RPMI8226 (cell line): ENCODE data around the gene FAM168B.

ENCODE experiments used
- DNase-seq: peaks from one replicate; pipeline ENCODE4 v3.0.0-alpha.2; 2015

The FAM168B gene

GRCh38 chr2:131038258-131039100, 54.8 kb downstream of the FAM168B start:
- DNase-seq, result no peak

- no peak for DNase-seq
Observed at GRCh38 chr2:131037398-131038257, 55.6 kb downstream of the FAM168B start.

- no peak for DNase-seq
Observed at GRCh38 chr2:131036696-131037397, 56.4 kb downstream of the FAM168B start.

GRCh38 chr2:131036269-131036668, 57.0 kb downstream of the FAM168B start:
- DNase-seq, result no peak

- DNase-seq, result no peak
Observed at GRCh38 chr2:131035826-131036231, 57.4 kb downstream of the FAM168B start.

- DNase-seq, result no peak
Observed at GRCh38 chr2:131035112-131035825, 58.0 kb downstream of the FAM168B start.

GRCh38 chr2:131034122-131035051, 58.9 kb downstream of the FAM168B start:
- no peak for DNase-seq

GRCh38 chr2:131033786-131034121, 59.5 kb downstream of the FAM168B start:
- DNase-seq, result no peak

GRCh38 chr2:131032393-131032836, 60.8 kb downstream of the FAM168B start:
- DNase-seq, result no peak

- DNase-seq, result no peak
Observed at GRCh38 chr2:131031875-131032274, 61.4 kb downstream of the FAM168B start.

GRCh38 chr2:131031431-131031841, 61.8 kb downstream of the FAM168B start:
- DNase-seq, result no peak

GRCh38 chr2:131030478-131030971, 62.7 kb downstream of the FAM168B start:
- DNase-seq, result no peak

- no peak for DNase-seq
Observed at GRCh38 chr2:131029812-131030211, 63.4 kb downstream of the FAM168B start.

- no peak for DNase-seq
Observed at GRCh38 chr2:131027566-131028528, 65.4 kb downstream of the FAM168B start.

- no peak for DNase-seq
Observed at GRCh38 chr2:131026919-131027318, 66.3 kb downstream of the FAM168B start.

- no peak for DNase-seq
Observed at GRCh38 chr2:131023758-131024157, 69.5 kb downstream of the FAM168B start.

GRCh38 chr2:131022731-131023130, 70.5 kb downstream of the FAM168B start:
- no peak for DNase-seq

- DNase-seq, result no peak
Observed at GRCh38 chr2:131016826-131017741, 76.2 kb downstream of the FAM168B start.

GRCh38 chr2:131015764-131016163, 77.5 kb downstream of the FAM168B start:
- no peak for DNase-seq
